AG10803 (cell line): ENCODE results near the gene ESYT1.

Experiments
- DNase-seq: peaks from one replicate; pipeline ENCODE4 v3.0.0; 2010; ENCODE audit warnings: low read depth
- H3K4me3 ChIP-seq: 2 replicates; pipeline ENCODE4 v1.5.1; 2011; ENCODE audit warnings: mild to moderate bottlenecking, low read length, control low read depth
- CTCF ChIP-seq: conservative IDR thresholded peaks from 2 replicates; pipeline ENCODE4 v1.5.1; 2011; ENCODE audit warnings: mild to moderate bottlenecking, low read length, control low read depth, inconsistent platforms

The ESYT1 gene

GRCh38 chr12:56098592-56098991, 29.5 kb upstream of the ESYT1 start:
- no peak for TF ChIP-seq CTCF
- no peak for DNase-seq
- no peak overlapping the region for H3K4me3 ChIP-seq

- TF ChIP-seq CTCF, result no peak
- H3K4me3 ChIP-seq, result no peak overlapping the region
- no peak for DNase-seq
These were observed 28.3 kb upstream of the ESYT1 start for GRCh38 chr12:56099787-56100186.

- no peak for DNase-seq
- no peak for TF ChIP-seq CTCF
These were observed 27.0 kb upstream of the ESYT1 start for GRCh38 chr12:56101045-56101444.

GRCh38 chr12:56102683-56103065, 25.4 kb upstream of the ESYT1 start:
- TF ChIP-seq CTCF, result no peak

More at GRCh38 chr12:56101045-56101444, 27.0 kb upstream of the ESYT1 start:
- H3K4me3 ChIP-seq, result no peak overlapping the region

GRCh38 chr12:56103066-56103711, 24.9 kb upstream of the ESYT1 start:
- H3K4me3 ChIP-seq, result peak overlapping the region; percentile 90
- no peak for DNase-seq
- TF ChIP-seq CTCF, result no peak

More at GRCh38 chr12:56102683-56103065, 25.4 kb upstream of the ESYT1 start:
- no peak overlapping the region for H3K4me3 ChIP-seq
- no peak for DNase-seq

GRCh38 chr12:56103823-56104108, 24.3 kb upstream of the ESYT1 start:
- peak overlapping the region; percentile 90 for H3K4me3 ChIP-seq
- TF ChIP-seq CTCF, result no peak
- DNase-seq, result no peak

- DNase-seq, result peak; percentile 98
- H3K4me3 ChIP-seq, result peak within 1 kb of the TSS; percentile 90
- TF ChIP-seq CTCF, result no peak
These were observed 23.8 kb upstream of the ESYT1 start, which contains the start of gene PA2G4 for GRCh38 chr12:56104109-56104814. Gene PA2G4 (plus strand): TSS chr12:56104559. CDS start chr12:56104738, 179 bp downstream.
